CD1c-positive myeloid dendritic cell (primary cell): ENCODE measurements around the gene JSRP1.

ENCODE experiments used
- DNase-seq: peaks from one replicate; pipeline ENCODE4 v3.0.0-alpha.2; 2016; ENCODE audit errors: extremely low spot score

Gene JSRP1

GRCh38 chr19:2266183-2266993 lies 10.2 kb upstream of the JSRP1 start:
- peak; percentile 94 for DNase-seq

- peak; percentile 64 for DNase-seq
Measured at GRCh38 chr19:2261438-2262172, 5.4 kb upstream of the JSRP1 start.

- no peak for DNase-seq
Measured at GRCh38 chr19:2260341-2260805, 4.2 kb upstream of the JSRP1 start.

GRCh38 chr19:2259336-2259735 lies 3.1 kb upstream of the JSRP1 start:
- no peak for DNase-seq

- no peak for DNase-seq
Measured at GRCh38 chr19:2255112-2255845, 938 bp downstream of the JSRP1 start.

GRCh38 chr19:2254064-2254872 lies 1.9 kb downstream of the JSRP1 start:
- DNase-seq: no peak

- peak; percentile 25 for DNase-seq
Measured at GRCh38 chr19:2253106-2254063, 2.8 kb downstream of the JSRP1 start.

- no peak for DNase-seq
Measured at GRCh38 chr19:2252797-2253105, 3.5 kb downstream of the JSRP1 start.

- no peak for DNase-seq
Measured at GRCh38 chr19:2252055-2252796, 4.0 kb downstream of the JSRP1 start.

GRCh38 chr19:2251106-2252054 lies 4.8 kb downstream of the JSRP1 start:
- peak; percentile 17 for DNase-seq

- no peak for DNase-seq
Measured at GRCh38 chr19:2250766-2251105, 5.5 kb downstream of the JSRP1 start.

- DNase-seq: no peak
Measured at GRCh38 chr19:2249880-2250765, 6.1 kb downstream of the JSRP1 start.

GRCh38 chr19:2249010-2249866 lies 7.0 kb downstream of the JSRP1 start, which contains the start of gene AMH:
Gene AMH (plus strand): TSS chr19:2249323. CDS start chr19:2249333, 10 bp downstream.
- no peak for DNase-seq

GRCh38 chr19:2248136-2249009 lies 7.8 kb downstream of the JSRP1 start:
- DNase-seq: no peak

GRCh38 chr19:2247433-2248101 lies 8.7 kb downstream of the JSRP1 start:
- no peak for DNase-seq
